Keratinocyte (primary cell): ENCODE results near the gene UGT1A1. TPM values are rescaled to one million over a fixed set of nuclear protein-coding genes. Genes with fewer than 3 reads are reported as not detected.
"Not testable (repeated sequence)": the region's sequence is repeated elsewhere in the genome, so short reads cannot be mapped to it uniquely, and the experiment has no call there.

Experiments
- DNase-seq: peaks from one replicate; pipeline ENCODE4 v3.0.0-alpha.2; 2011; ENCODE audit warnings: low read depth, missing footprints, low spot score
- FAIRE-seq: peaks from 2 replicates; lab custom pipeline; 2011; peaks lifted over from hg19 to GRCh38; lab: Jason Lieb, UNC
- H2AFZ ChIP-seq: 2 replicates; pipeline ENCODE4 v1.6.0; 2012; ENCODE audit warnings: low read length, control low read depth, inconsistent platforms; ENCODE audit not compliant: control insufficient read depth
- H3K27ac ChIP-seq: 2 replicates; pipeline ENCODE4 v1.5.1; 2011; ENCODE audit warnings: low read length; ENCODE audit not compliant: control insufficient read depth, insufficient read depth
- H3K27me3 ChIP-seq: 3 replicates; pipeline ENCODE4 v1.6.0; 2011; ENCODE audit warnings: low read length; ENCODE audit not compliant: control insufficient read depth, insufficient read depth; ENCODE audit errors: extremely low read depth
- H3K36me3 ChIP-seq, 2 experiments: 2 replicates in 1 of 2; 3 replicates in 1 of 2; pipeline ENCODE4 v1.5.1; 2011; ENCODE audit warnings: low read length in 2 of 2, mild to moderate bottlenecking in 1 of 2; ENCODE audit not compliant: control insufficient read depth in 2 of 2, insufficient read depth in 2 of 2; ENCODE audit errors: extremely low read depth in 1 of 2
- H3K4me1 ChIP-seq: 3 replicates; pipeline ENCODE4 v1.5.1; 2011; ENCODE audit warnings: low read length; ENCODE audit not compliant: control insufficient read depth, insufficient read depth; ENCODE audit errors: extremely low read depth
- H3K4me2 ChIP-seq: 3 replicates; pipeline ENCODE4 v1.6.0; 2011; ENCODE audit warnings: low read depth, low read length; ENCODE audit not compliant: control insufficient read depth, insufficient read depth; ENCODE audit errors: extremely low read depth
- H3K4me3 ChIP-seq, 3 experiments: fragments of 200-600 bp in 1 of 3; sonication (generic) in 1 of 3; 2 replicates in 2 of 3; 3 replicates in 1 of 3; pipeline ENCODE4 v1.5.1; 2011 to 2016; ENCODE audit warnings: low read length in 3 of 3, mild to moderate bottlenecking in 3 of 3, control low read depth in 2 of 3, inconsistent platforms in 1 of 3, low read depth in 1 of 3, mixed read lengths in 1 of 3, mixed run types in 1 of 3, moderate library complexity in 1 of 3; ENCODE audit not compliant: control insufficient read depth in 2 of 3, insufficient read depth in 2 of 3; ENCODE audit errors: extremely low read depth in 1 of 3
- H3K79me2 ChIP-seq: 2 replicates; pipeline ENCODE4 v1.6.0; 2012; ENCODE audit warnings: low read length; ENCODE audit not compliant: control insufficient read depth, insufficient read depth
- H3K9ac ChIP-seq: 3 replicates; pipeline ENCODE4 v1.6.0; 2011; ENCODE audit warnings: low read length; ENCODE audit not compliant: control insufficient read depth, insufficient read depth; ENCODE audit errors: extremely low read depth
- H3K9me1 ChIP-seq: 3 replicates; pipeline ENCODE4 v1.6.0; 2011; ENCODE audit warnings: low read length; ENCODE audit not compliant: control insufficient read depth, insufficient read depth; ENCODE audit errors: extremely low read depth
- H3K9me3 ChIP-seq: 2 replicates; pipeline ENCODE4 v1.5.1; 2012; ENCODE audit warnings: low read depth, low read length; ENCODE audit not compliant: control insufficient read depth
- H4K20me1 ChIP-seq: 3 replicates; pipeline ENCODE4 v1.6.0; 2011; ENCODE audit warnings: low read length; ENCODE audit not compliant: control insufficient read depth, insufficient read depth; ENCODE audit errors: extremely low read depth
- CTCF ChIP-seq, 3 experiments: IDR thresholded peaks in 1 of 3; conservative IDR thresholded peaks in 1 of 3; optimal IDR thresholded peaks in 1 of 3; 2 replicates in 2 of 3; 3 replicates in 1 of 3; pipeline versions ENCODE3 to v1.5.1; 2011; ENCODE audit warnings: low read length in 3 of 3, mild to moderate bottlenecking in 3 of 3, moderate library complexity in 2 of 3, control low read depth in 1 of 3, inconsistent platforms in 1 of 3; ENCODE audit not compliant: insufficient read depth in 2 of 3; ENCODE audit errors: extremely low read depth in 1 of 3
- EZH2 ChIP-seq: IDR thresholded peaks from one replicate; pipeline ENCODE4 v1.6.1; 2012; ENCODE audit warnings: inconsistent platforms, mild to moderate bottlenecking, low read length, moderate library complexity
- dilution Hi-C: fragments of 300-500 bp; cut with MboI; formaldehyde crosslinking; loops from one replicate; pipeline ENCODE4 v1.7.0; 2020; ENCODE audit warnings: low sequenced_read_pairs; ENCODE audit not compliant: extremely low pct_ligation_motif_present
- polyA plus RNA-seq, 5 experiments: library from polyadenylated mRNA; depleted of rRNA in 3 of 5; stranded (reverse) in 3 of 5; stranded (forward) in 1 of 5; unstranded in 1 of 5; fragments of >200 nt; gene quantifications; 1 replicate in 1 of 5; 2 replicates in 3 of 5; 3 replicates in 1 of 5; pipeline versions ENCODE4 v1.2.1 to v1.2.3, GENCODE V29; 2011 to 2012; ENCODE audit warnings: missing spikeins in 2 of 5, low read depth in 1 of 5, low replicate concordance in 1 of 5

Gene UGT1A1
- polyA plus RNA-seq, 1 donor (not counting 4 experiments of a cell fraction or from before 2014, with no cell fraction given) = 2.7 TPM

GRCh38 chr2:233746475-233747282 is 13.4 kb upstream of the UGT1A1 start:
- H3K9me1 ChIP-seq = no peaks in the 10 kb centered on the region
- H2AFZ ChIP-seq = no peak overlapping the region
- H3K4me3 ChIP-seq = no peak overlapping the region
- H3K9me3 ChIP-seq = no peaks in the 10 kb centered on the region
- DNase-seq = no peak
- H3K27me3 ChIP-seq = no peaks in the 10 kb centered on the region
- dilution Hi-C loops = no loop called here
- H3K27ac ChIP-seq = no peak overlapping the region
- FAIRE-seq = peak; percentile 13
- H3K79me2 ChIP-seq = peaks cover 9% of the 10 kb centered on the region
- H4K20me1 ChIP-seq = no peaks in the 10 kb centered on the region
- H3K4me1 ChIP-seq = no peaks in the 10 kb centered on the region
- H3K9ac ChIP-seq = no peak overlapping the region
- H3K4me2 ChIP-seq = no peak overlapping the region
- TF ChIP-seq EZH2 (no peak), CTCF (optimal IDR thresholded peaks at IDR 0.05 in 1 of 3, IDR thresholded peaks at IDR 0.05 in 1 of 3, conservative IDR thresholded peaks at IDR 0.05 in 1 of 3; ENCODE audit: extremely low read depth in 1 of 3, insufficient read depth in 2 of 3, low read length in 3 of 3) (no peak)
- H3K36me3 ChIP-seq = peaks cover 1 to 3% of the 10 kb centered on the region in 2 experiments

- no peak overlapping the region for H3K27ac ChIP-seq
- H3K9me3 ChIP-seq = no peaks in the 10 kb centered on the region
- dilution Hi-C loops = no loop called here
- H3K9ac ChIP-seq = no peak overlapping the region
- H3K4me3 ChIP-seq = no peak overlapping the region
- H3K79me2 ChIP-seq = peaks cover 9% of the 10 kb centered on the region
- H3K27me3 ChIP-seq = no peaks in the 10 kb centered on the region
- FAIRE-seq (peak; percentile 26), DNase-seq (no peak)
- H3K9me1 ChIP-seq = no peaks in the 10 kb centered on the region
- peaks cover 1 to 3% of the 10 kb centered on the region in 2 experiments for H3K36me3 ChIP-seq
- H4K20me1 ChIP-seq = no peaks in the 10 kb centered on the region
- no peaks in the 10 kb centered on the region for H3K4me1 ChIP-seq
- H2AFZ ChIP-seq = no peak overlapping the region
- no peak overlapping the region for H3K4me2 ChIP-seq
- TF ChIP-seq EZH2 (no peak), CTCF (optimal IDR thresholded peaks at IDR 0.05 in 1 of 3, IDR thresholded peaks at IDR 0.05 in 1 of 3, conservative IDR thresholded peaks at IDR 0.05 in 1 of 3; ENCODE audit: extremely low read depth in 1 of 3, insufficient read depth in 2 of 3, low read length in 3 of 3) (no peak)
These were observed 12.9 kb upstream of the UGT1A1 start for GRCh38 chr2:233747283-233747544.

GRCh38 chr2:233750689-233751088 is 9.4 kb upstream of the UGT1A1 start:
- H3K4me2 ChIP-seq, dilution Hi-C loops, H3K27me3 ChIP-seq, DNase-seq, FAIRE-seq, H3K9me1 ChIP-seq, H3K9ac ChIP-seq, H3K4me3 ChIP-seq, H3K4me1 ChIP-seq, H3K79me2 ChIP-seq, H2AFZ ChIP-seq, H4K20me1 ChIP-seq, H3K27ac ChIP-seq, H3K9me3 ChIP-seq: not testable (repeated sequence)
- H3K36me3 ChIP-seq = peaks cover 4 to 11% of the 10 kb centered on the region in 2 experiments
